Endodermal cell (in vitro differentiated cells): Measurements from ENCODE around the gene GALNT18. TPM values are rescaled to one million over a fixed set of nuclear protein-coding genes. Genes with fewer than 3 reads are reported as not detected.

ENCODE experiments used
- DNase-seq: peaks from one replicate; pipeline ENCODE4 v3.0.0-alpha.2; 2017
- H3K27ac ChIP-seq: 2 replicates; pipeline ENCODE4 v1.5.1; 2013; ENCODE audit warnings: mild to moderate bottlenecking, low read depth, low read length, moderate library complexity
- H3K27me3 ChIP-seq: 2 replicates; pipeline ENCODE4 v1.6.1; 2013; ENCODE audit warnings: mild to moderate bottlenecking, low read length, moderate library complexity; ENCODE audit not compliant: insufficient read depth, control insufficient read depth, poor library complexity, severe bottlenecking
- H3K36me3 ChIP-seq: 2 replicates; pipeline ENCODE4 v1.7.0; 2013; ENCODE audit warnings: mild to moderate bottlenecking, low read length, moderate library complexity; ENCODE audit not compliant: control insufficient read depth, insufficient read depth
- H3K4me1 ChIP-seq: one replicate; pipeline ENCODE4 v1.7.0; 2013; ENCODE audit warnings: low read length; ENCODE audit not compliant: control insufficient read depth, insufficient read depth
- H3K4me3 ChIP-seq: 2 replicates; pipeline ENCODE4 v1.5.1; 2013; ENCODE audit warnings: mild to moderate bottlenecking, low read length, moderate library complexity
- H3K9ac ChIP-seq: 2 replicates; pipeline ENCODE4 v1.6.1; 2013; ENCODE audit warnings: mild to moderate bottlenecking, low read length, moderate library complexity; ENCODE audit not compliant: poor library complexity, severe bottlenecking; ENCODE audit errors: extremely low read depth
- H3K9me3 ChIP-seq: 2 replicates; pipeline ENCODE4 v1.6.1; 2013; ENCODE audit warnings: mild to moderate bottlenecking, low read length, moderate library complexity; ENCODE audit not compliant: control insufficient read depth
- H3K27ac Mint-ChIP-seq: 2 replicates; pipeline ENCODE4 v1.8.0; 2020; ENCODE audit warnings: mixed read lengths
- H3K27me3 Mint-ChIP-seq: 2 replicates; pipeline ENCODE4 v1.8.0; 2021; ENCODE audit warnings: mild to moderate bottlenecking, mixed read lengths; ENCODE audit not compliant: insufficient read depth
- H3K36me3 Mint-ChIP-seq: 2 replicates; pipeline ENCODE4 v1.8.0; 2020; ENCODE audit warnings: low read depth, mixed read lengths
- H3K4me1 Mint-ChIP-seq: 2 replicates; pipeline ENCODE4 v1.8.0; 2020; ENCODE audit warnings: mixed read lengths
- H3K4me3 Mint-ChIP-seq: 2 replicates; pipeline ENCODE4 v1.8.0; 2020; ENCODE audit warnings: mild to moderate bottlenecking, moderate library complexity, mixed read lengths
- H3K9me3 Mint-ChIP-seq: 2 replicates; pipeline ENCODE4 v1.8.0; 2020; ENCODE audit warnings: mild to moderate bottlenecking, mixed read lengths
- CTCF ChIP-seq: fragments of 200-600 bp; sonication (generic); conservative IDR thresholded peaks from 2 replicates; pipeline ENCODE4 v1.5.0; 2021; ENCODE audit warnings: antibody characterized with exemption, mild to moderate bottlenecking
- WGBS, 2 experiments: methylation state at CpG; one replicate each; pipeline versions ENCODE4 v1.1.5 to v1.1.7; 2013; ENCODE audit warnings: missing lambda C conversion rate in 2 of 2, mixed read lengths in 1 of 2; ENCODE audit not compliant: insufficient coverage in 1 of 2, insufficient read length in 1 of 2; 5-methylcytosine and 5-hydroxymethylcytosine counted together
- total RNA-seq, 2 donors: library from RNA; stranded (reverse); fragmentation: NEBNext Ultra II Directional in 1 of 2; extraction: Animal tissue kit (Norgen Biotek cat#: 25700) in 1 of 2; gene quantifications; 2 replicates in 1 of 2; 3 replicates in 1 of 2; pipeline ENCODE4 v1.2.1, GENCODE V29; 2021

GALNT18 gene
- total RNA-seq, 2 donors from 2014 or later: 5.1 to 9.9 TPM

- peaks cover 12% of the 10 kb centered on the region for H3K9me3 ChIP-seq
- Mint-ChIP-seq H3K9me3 (peaks cover 8% of the 10 kb centered on the region), H3K27me3 (no peaks in the 10 kb centered on the region), H3K36me3 (no peaks in the 10 kb centered on the region), H3K4me3 (no peak overlapping the region), H3K27ac (no peak overlapping the region), H3K4me1 (peaks cover 7% of the 10 kb centered on the region)
- no peak for DNase-seq
- H3K27me3 ChIP-seq: peaks cover 5% of the 10 kb centered on the region
- no peak overlapping the region for H3K9ac ChIP-seq
- no peaks in the 10 kb centered on the region for H3K4me1 ChIP-seq
- WGBS, 2 experiments: 100% methylated on average over 1 of the region's 6 CpGs; no CpG with 5 or more reads in 1 of the 2 experiments
- no peak overlapping the region for H3K27ac ChIP-seq
- no peaks in the 10 kb centered on the region for H3K36me3 ChIP-seq
- H3K4me3 ChIP-seq: no peak overlapping the region
- no peak for TF ChIP-seq CTCF
These were observed 374.7 kb downstream of the GALNT18 start for GRCh38 chr11:11247086-11247485.

GRCh38 chr11:11246166-11246565 is 375.6 kb downstream of the GALNT18 start:
- Mint-ChIP-seq H3K27ac (no peak overlapping the region), H3K4me3 (no peak overlapping the region), H3K27me3 (no peaks in the 10 kb centered on the region), H3K36me3 (no peaks in the 10 kb centered on the region), H3K9me3 (peaks cover 8% of the 10 kb centered on the region), H3K4me1 (peaks cover 7% of the 10 kb centered on the region)
- H3K9ac ChIP-seq: no peak overlapping the region
- no peaks in the 10 kb centered on the region for H3K36me3 ChIP-seq
- H3K9me3 ChIP-seq: peaks cover 12% of the 10 kb centered on the region
- no peak for TF ChIP-seq CTCF
- 95 to 100% methylated on average over 1 of the region's 1 CpG for WGBS, 2 experiments
- no peak for DNase-seq
- peaks cover 5% of the 10 kb centered on the region for H3K27me3 ChIP-seq
- no peak overlapping the region for H3K27ac ChIP-seq
- no peaks in the 10 kb centered on the region for H3K4me1 ChIP-seq
- H3K4me3 ChIP-seq: no peak overlapping the region

GRCh38 chr11:11245453-11245852 is 376.4 kb downstream of the GALNT18 start:
- no peaks in the 10 kb centered on the region for H3K36me3 ChIP-seq
- H3K4me1 ChIP-seq: no peaks in the 10 kb centered on the region
- peaks cover 12% of the 10 kb centered on the region for H3K9me3 ChIP-seq
- H3K27me3 Mint-ChIP-seq: no peaks in the 10 kb centered on the region
- H3K4me1 Mint-ChIP-seq: peaks cover 7% of the 10 kb centered on the region
- no peak overlapping the region for H3K4me3 ChIP-seq
- 96 to 100% methylated on average over 1 to 3 of the region's 3 CpGs for WGBS, 2 experiments
- TF ChIP-seq CTCF: no peak
- no peak overlapping the region for H3K4me3 Mint-ChIP-seq
- no peak for DNase-seq
- no peak overlapping the region for H3K9ac ChIP-seq
- H3K27ac ChIP-seq: no peak overlapping the region
- no peak overlapping the region for H3K27ac Mint-ChIP-seq
- peaks cover 1% of the 10 kb centered on the region for H3K27me3 ChIP-seq
- no peaks in the 10 kb centered on the region for H3K36me3 Mint-ChIP-seq
- peaks cover 8% of the 10 kb centered on the region for H3K9me3 Mint-ChIP-seq
